Measurements from ENCODE around the gene ARHGAP33. TPM values are rescaled to one million over a fixed set of nuclear protein-coding genes. Genes with fewer than 3 reads are reported as not detected.

Gene ARHGAP33
- total RNA-seq, 4 donors from 2014 or later = 3.1 to 22.6 (median 5.5) TPM

DNA sequence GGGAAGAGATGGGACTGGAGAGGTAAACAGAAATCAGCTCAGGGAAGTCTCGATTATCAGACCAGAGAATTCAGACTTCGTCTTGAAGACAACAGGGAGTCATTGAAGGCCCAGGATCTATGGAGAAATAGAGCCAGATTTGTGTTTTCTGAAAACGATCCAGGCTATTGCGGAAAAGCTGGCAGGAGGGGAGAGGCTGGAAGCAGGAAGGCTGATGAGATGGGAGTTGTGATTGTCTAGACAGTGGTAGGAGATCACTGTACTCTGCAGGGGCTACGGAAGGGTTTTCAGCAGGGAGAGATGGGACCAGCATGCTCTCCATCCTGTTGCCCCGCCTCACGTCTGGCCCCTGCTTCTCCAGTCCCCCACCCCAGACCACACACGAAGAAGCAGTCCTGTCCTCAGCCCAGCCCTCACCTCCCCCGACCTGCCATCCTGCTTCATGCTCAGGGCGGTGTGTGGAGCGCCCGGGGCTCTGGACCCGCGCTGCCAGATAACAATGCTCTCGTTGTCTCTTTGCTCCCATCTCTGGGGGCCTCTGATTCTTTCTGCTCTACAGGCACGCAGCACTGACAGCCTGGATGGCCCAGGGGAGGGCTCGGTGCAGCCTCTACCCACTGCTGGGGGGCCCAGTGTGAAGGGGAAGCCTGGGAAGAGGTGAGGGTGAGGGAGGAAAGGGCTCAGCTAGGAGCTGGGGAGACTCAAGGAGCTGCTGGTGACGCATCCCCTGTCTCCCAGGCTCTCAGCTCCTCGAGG, 1.9 kb downstream of the ARHGAP33 start:
- TF ChIP-seq, protein P1, sequence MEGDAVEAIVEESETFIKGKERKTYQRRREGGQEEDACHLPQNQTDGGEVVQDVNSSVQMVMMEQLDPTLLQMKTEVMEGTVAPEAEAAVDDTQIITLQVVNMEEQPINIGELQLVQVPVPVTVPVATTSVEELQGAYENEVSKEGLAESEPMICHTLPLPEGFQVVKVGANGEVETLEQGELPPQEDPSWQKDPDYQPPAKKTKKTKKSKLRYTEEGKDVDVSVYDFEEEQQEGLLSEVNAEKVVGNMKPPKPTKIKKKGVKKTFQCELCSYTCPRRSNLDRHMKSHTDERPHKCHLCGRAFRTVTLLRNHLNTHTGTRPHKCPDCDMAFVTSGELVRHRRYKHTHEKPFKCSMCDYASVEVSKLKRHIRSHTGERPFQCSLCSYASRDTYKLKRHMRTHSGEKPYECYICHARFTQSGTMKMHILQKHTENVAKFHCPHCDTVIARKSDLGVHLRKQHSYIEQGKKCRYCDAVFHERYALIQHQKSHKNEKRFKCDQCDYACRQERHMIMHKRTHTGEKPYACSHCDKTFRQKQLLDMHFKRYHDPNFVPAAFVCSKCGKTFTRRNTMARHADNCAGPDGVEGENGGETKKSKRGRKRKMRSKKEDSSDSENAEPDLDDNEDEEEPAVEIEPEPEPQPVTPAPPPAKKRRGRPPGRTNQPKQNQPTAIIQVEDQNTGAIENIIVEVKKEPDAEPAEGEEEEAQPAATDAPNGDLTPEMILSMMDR (IDR thresholded peaks at IDR 0.05) = no peak
- no peak for TF ChIP-seq POLR2AphosphoS5 (IDR thresholded peaks at IDR 0.05)
- no peak for TF ChIP-seq POLR2A (IDR thresholded peaks at IDR 0.05)
- TF ChIP-seq EP300 (IDR thresholded peaks at IDR 0.05) = no peak
- ATAC-seq = no peak
- WGBS, 2 donors (ENCODE audit: low coverage in 1 of 2) = 43 to 68% methylated on average over 4 to 9 of the region's 19 CpGs
- H3K27ac ChIP-seq = no peak overlapping the region
- no peak overlapping the region for H3K4me3 ChIP-seq
- H3K4me1 ChIP-seq = peaks cover 0 to 21% (median 5%) of the 10 kb centered on the region in 3 donors
- no peaks in the 10 kb centered on the region for H3K27me3 ChIP-seq
- H3K9me3 ChIP-seq = no peaks in the 10 kb centered on the region
- H3K36me3 ChIP-seq = peaks cover 0 to 47% of the 10 kb centered on the region in 2 donors

DNA sequence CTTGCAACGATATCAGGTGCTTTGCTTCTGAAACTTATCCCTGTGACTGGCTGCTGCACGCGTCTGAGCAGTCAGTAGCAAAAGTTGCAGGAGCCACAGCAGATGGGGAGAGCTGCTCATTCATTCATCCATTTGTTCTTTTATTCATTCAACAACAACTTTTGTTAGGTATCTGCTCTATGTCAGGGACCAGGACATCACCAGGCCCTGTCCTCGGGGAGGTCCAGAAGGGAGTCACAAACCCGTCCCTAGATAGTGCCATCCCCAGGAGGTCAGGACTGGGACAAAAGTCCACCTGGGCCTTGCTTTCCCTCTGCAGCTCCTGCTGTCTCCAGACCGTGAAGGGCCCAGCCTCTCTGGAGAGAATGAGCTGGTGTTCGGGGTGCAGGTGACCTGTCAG, 2.6 kb downstream of the ARHGAP33 start:
- H3K36me3 ChIP-seq = peaks cover 0 to 54% of the 10 kb centered on the region in 2 donors
- peaks cover 0 to 21% (median 5%) of the 10 kb centered on the region in 3 donors for H3K4me1 ChIP-seq
- TF ChIP-seq, protein P1 (IDR thresholded peaks at IDR 0.05) = no peak
- TF ChIP-seq EP300 (IDR thresholded peaks at IDR 0.05) (no peak), POLR2AphosphoS5 (IDR thresholded peaks at IDR 0.05) (no peak), POLR2A (IDR thresholded peaks at IDR 0.05) (no peak)
- WGBS, 2 donors (ENCODE audit: low coverage in 1 of 2) = 53% methylated on average over 3 of the region's 7 CpGs; no CpG with 5 or more reads in 1 of the 2 donors
- H3K27ac ChIP-seq = no peak overlapping the region
- H3K4me3 ChIP-seq = no peak overlapping the region
- H3K9me3 ChIP-seq = no peaks in the 10 kb centered on the region
- no peak for ATAC-seq
- H3K27me3 ChIP-seq = no peaks in the 10 kb centered on the region

DNA sequence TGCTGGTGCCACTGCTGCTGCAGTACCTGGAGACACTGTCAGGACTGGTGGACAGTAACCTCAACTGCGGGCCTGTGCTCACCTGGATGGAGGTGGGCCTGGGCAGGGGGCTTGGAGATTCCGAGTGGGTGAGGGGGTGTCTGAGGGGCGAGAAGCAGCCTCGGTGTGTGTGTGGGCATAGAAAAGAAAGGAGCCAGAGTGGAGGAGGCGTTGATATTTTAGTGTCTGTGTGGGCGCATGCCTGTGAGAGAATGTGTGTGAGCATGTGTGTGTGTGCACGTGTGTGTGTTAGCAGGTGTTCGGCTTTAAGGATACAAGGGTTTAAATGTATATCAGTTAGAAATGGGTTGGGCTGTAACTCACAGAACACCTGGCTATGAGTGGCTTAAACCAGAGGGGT, 3.7 kb downstream of the ARHGAP33 start:
- TF ChIP-seq POLR2A (IDR thresholded peaks at IDR 0.05) (no peak), EP300 (IDR thresholded peaks at IDR 0.05) (no peak), POLR2AphosphoS5 (IDR thresholded peaks at IDR 0.05) (no peak)
- TF ChIP-seq, protein P1 (IDR thresholded peaks at IDR 0.05) = no peak
- H3K4me3 ChIP-seq = no peak overlapping the region
- 77 to 88% methylated on average over 2 to 6 of the region's 8 CpGs for WGBS, 2 donors (ENCODE audit: low coverage in 1 of 2)
- H3K36me3 ChIP-seq = peaks cover 0 to 65% of the 10 kb centered on the region in 2 donors
- H3K27ac ChIP-seq = no peak overlapping the region
- no peaks in the 10 kb centered on the region for H3K27me3 ChIP-seq
- no peaks in the 10 kb centered on the region for H3K9me3 ChIP-seq
- peaks cover 0 to 21% (median 5%) of the 10 kb centered on the region in 3 donors for H3K4me1 ChIP-seq
- ATAC-seq = no peak

DNA sequence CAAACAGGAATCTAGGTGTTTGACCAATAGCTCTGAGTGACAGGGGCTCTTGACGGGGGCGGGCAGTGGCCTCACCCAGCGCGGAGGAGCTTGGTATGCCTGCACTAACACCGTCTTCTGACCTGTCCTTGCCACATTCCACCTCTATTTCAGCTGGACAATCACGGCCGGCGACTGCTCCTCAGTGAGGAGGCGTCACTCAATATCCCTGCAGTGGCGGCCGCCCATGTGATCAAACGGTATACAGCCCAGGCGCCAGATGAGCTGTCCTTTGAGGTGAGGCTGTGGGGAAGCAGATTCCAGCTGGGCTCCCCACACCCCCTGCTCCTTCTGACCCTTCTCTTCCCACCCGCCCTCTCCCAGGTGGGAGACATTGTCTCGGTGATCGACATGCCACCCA, 4.7 kb downstream of the ARHGAP33 start:
- no peak for ATAC-seq

DNA sequence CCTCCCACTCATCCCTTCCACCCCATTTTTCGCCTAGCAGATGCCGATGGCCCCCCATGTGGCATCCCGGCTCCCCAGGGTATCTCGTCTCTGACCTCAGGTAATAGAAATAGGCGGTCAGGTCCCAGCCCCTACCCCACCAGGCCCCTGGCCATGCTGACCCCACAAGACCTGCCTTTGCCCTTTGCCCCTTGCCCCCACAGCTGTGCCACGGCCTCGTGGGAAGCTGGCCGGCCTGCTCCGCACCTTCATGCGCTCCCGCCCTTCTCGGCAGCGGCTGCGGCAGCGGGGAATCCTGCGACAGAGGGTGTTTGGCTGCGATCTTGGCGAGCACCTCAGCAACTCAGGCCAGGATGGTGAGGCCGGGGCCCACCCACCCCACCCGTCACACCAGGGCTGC, 5.4 kb downstream of the ARHGAP33 start:
- Histone ChIP-seq H3K4me3 (no peak overlapping the region), H3K9me3 (no peaks in the 10 kb centered on the region), H3K27me3 (no peaks in the 10 kb centered on the region), H3K36me3 (peaks cover 0 to 82% of the 10 kb centered on the region in 2 donors), H3K27ac (no peak overlapping the region), H3K4me1 (peaks cover 0 to 12% (median 5%) of the 10 kb centered on the region in 3 donors)
- WGBS, 2 donors (ENCODE audit: low coverage in 1 of 2) = 83% methylated on average over 5 of the region's 20 CpGs; no CpG with 5 or more reads in 1 of the 2 donors
- ATAC-seq = no peak
- TF ChIP-seq POLR2AphosphoS5 (IDR thresholded peaks at IDR 0.05) (no peak), POLR2A (IDR thresholded peaks at IDR 0.05) (no peak), EP300 (IDR thresholded peaks at IDR 0.05) (no peak)
- TF ChIP-seq, protein P1 (IDR thresholded peaks at IDR 0.05) = no peak

More for the DNA sequence above, 4.7 kb downstream of the ARHGAP33 start:
- Histone ChIP-seq H3K27ac (no peak overlapping the region), H3K4me1 (peaks cover 0 to 15% (median 5%) of the 10 kb centered on the region in 3 donors), H3K9me3 (no peaks in the 10 kb centered on the region), H3K36me3 (peaks cover 0 to 75% of the 10 kb centered on the region in 2 donors), H3K4me3 (no peak overlapping the region), H3K27me3 (no peaks in the 10 kb centered on the region)
- 82% methylated on average over 2 of the region's 16 CpGs; no CpG with 5 or more reads in 1 of the 2 donors for WGBS, 2 donors (ENCODE audit: low coverage in 1 of 2)
- TF ChIP-seq POLR2A (IDR thresholded peaks at IDR 0.05) = no peak
